Activated B cell treated with CpG ODN at 0.5 μM for 24 hours (primary cell): Measurements from ENCODE around the gene UGT1A10. TPM values are rescaled to one million over a fixed set of nuclear protein-coding genes. Genes with fewer than 3 reads are reported as not detected.

Experiments
- ATAC-seq: fragments of 200-7000 bp; cut with Tn5 transposase; one replicate; pipeline ENCODE4 v1.10.0; 2021; ENCODE audit warnings: low read depth, mild to moderate bottlenecking, moderate library complexity
- CTCF ChIA-PET: fragments of 350-600 bp; sonication (Branson Sonifier 250); formaldehyde crosslinking; loops from one replicate; lab custom pipeline; 2021; ENCODE audit warnings: antibody characterized with exemption; lab: Charles Lee
- POLR2A ChIA-PET: fragments of 350-600 bp; sonication (Branson Sonifier 250); formaldehyde crosslinking; loops from one replicate; lab custom pipeline; 2021; ENCODE audit warnings: antibody characterized with exemption; lab: Charles Lee
- DNase-seq: peaks from one replicate; pipeline ENCODE4 v3.0.0; 2022
- H3K27ac Mint-ChIP-seq: one replicate; pipeline ENCODE4 v1.8.0; 2020; ENCODE audit warnings: mixed read lengths
- H3K27me3 Mint-ChIP-seq: one replicate; pipeline ENCODE4 v1.8.0; 2021; ENCODE audit warnings: mixed read lengths
- H3K36me3 Mint-ChIP-seq: one replicate; pipeline ENCODE4 v1.8.0; 2021; ENCODE audit warnings: low read depth, mixed read lengths
- H3K4me1 Mint-ChIP-seq: one replicate; pipeline ENCODE4 v1.8.0; 2021; ENCODE audit warnings: mixed read lengths
- H3K4me3 Mint-ChIP-seq: one replicate; pipeline ENCODE4 v1.8.0; 2020; ENCODE audit warnings: mild to moderate bottlenecking, mixed read lengths
- H3K9me3 Mint-ChIP-seq: one replicate; pipeline ENCODE4 v1.8.0; 2020; ENCODE audit warnings: mixed read lengths
- CTCF ChIP-seq: fragments of 200-600 bp; IDR thresholded peaks from one replicate; pipeline ENCODE4 v1.8.0; 2022; ENCODE audit warnings: antibody characterized with exemption, mild to moderate bottlenecking
- intact Hi-C: fragments of 100-400 bp; cut with micrococcal nuclease; formaldehyde crosslinking; loops from one replicate; pipeline ENCODE4 v1.15.1; 2024
- total RNA-seq: library from RNA; stranded (reverse); gene quantifications from 2 replicates; pipeline ENCODE4 v1.2.3, GENCODE V29; 2022

The UGT1A10 gene
- total RNA-seq, 1 donor from 2014 or later = not detected

DNA sequence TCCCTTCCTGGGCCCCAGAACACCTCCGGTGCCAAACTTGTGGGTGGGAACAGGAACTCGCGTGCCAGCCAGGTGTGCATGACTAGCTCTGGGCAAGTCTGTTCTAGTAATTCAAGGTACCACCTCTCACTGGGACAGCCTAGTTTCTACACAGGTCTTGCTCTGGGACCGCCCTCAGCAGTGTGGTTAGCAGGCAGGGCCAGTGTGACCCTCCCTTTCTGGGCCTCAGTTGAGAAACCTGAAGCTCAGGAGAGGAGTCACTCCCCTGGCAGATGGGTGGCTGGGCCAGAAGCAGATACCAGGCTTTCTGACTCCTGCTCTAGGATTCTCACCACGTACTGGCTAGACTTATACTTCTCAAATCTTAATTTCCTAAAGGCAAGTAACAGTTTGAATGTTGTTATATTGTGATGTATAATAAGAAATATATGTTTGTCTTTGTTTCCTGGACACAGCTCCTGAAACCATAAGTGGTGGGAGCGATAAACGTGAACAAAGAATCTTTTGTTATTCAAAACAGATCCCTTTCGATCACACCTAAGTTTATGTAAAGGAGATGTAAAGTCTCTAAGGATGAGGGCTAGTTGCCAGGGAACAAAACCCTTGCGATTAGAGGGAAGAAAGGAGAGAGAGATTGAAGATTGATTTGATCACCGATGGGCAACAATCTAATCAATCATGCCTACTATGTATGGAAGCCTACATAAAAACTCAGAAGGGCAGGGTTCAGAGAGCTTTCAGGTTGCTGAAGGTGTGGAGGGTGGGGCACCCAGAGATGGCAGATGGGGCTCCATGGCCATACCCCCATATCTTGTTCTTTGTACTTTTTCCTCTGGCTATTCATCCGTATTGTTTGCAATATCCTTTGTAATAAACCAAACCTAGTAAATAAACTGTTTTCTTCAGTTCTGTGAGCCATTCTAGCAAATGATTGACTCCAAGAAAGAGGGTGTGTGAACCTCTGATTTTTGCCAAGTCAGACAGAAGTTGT, 55.5 kb downstream of the UGT1A10 start:
- Mint-ChIP-seq H3K4me1 (no peaks in the 10 kb centered on the region), H3K36me3 (no peaks in the 10 kb centered on the region), H3K27me3 (peaks cover under 1% of the 10 kb centered on the region), H3K9me3 (no peaks in the 10 kb centered on the region), H3K27ac (no peak overlapping the region), H3K4me3 (no peak overlapping the region)
- ChIA-PET CTCF (no interaction called here), POLR2A (no interaction called here)
- TF ChIP-seq CTCF = no peak
- ATAC-seq = no peak
- intact Hi-C loops = no loop called here
- DNase-seq = no peak

GRCh38 chr2:233692648-233693047, 56.4 kb downstream of the UGT1A10 start, which contains the start of gene UGT1A6:
TSS of gene UGT1A6 (plus strand) at chr2:233692890. CDS start at chr2:233693005, 115 bp downstream.
- Mint-ChIP-seq H3K4me3 (no peak within 1 kb of the TSS), H3K27me3 (peaks cover 5% of the 10 kb centered on the region)

DNA sequence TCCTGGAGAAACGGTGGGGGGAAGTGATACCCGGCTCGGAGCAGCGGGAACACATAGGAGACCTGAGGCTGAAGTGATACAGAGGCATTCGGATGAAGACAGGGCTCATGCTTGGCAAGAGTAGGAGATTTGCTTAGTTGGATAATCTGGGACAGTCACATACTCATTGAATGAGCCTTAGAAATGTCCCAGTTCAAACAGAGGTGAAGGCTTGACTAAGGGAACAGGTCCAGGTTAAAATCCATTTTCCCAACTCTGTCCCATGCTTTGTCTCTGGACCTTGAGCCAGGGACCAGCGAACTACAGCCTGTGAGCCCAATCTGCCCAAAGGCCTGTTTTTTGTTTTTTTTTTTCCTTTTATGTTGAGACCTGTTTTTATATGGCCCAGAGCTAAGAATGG, 57.7 kb downstream of the UGT1A10 start:
- ATAC-seq (no peak), DNase-seq (no peak)
- peaks cover 5% of the 10 kb centered on the region for H3K27me3 Mint-ChIP-seq
- no peak overlapping the region for H3K27ac Mint-ChIP-seq
- POLR2A ChIA-PET = no interaction called here
- H3K4me3 Mint-ChIP-seq = no peak overlapping the region
- CTCF ChIA-PET = no interaction called here
- H3K36me3 Mint-ChIP-seq = no peaks in the 10 kb centered on the region
- intact Hi-C loops = no loop called here
- no peaks in the 10 kb centered on the region for H3K9me3 Mint-ChIP-seq
- H3K4me1 Mint-ChIP-seq = no peaks in the 10 kb centered on the region
- TF ChIP-seq CTCF = no peak

More at GRCh38 chr2:233692648-233693047, 56.4 kb downstream of the UGT1A10 start, which contains the start of gene UGT1A6:
- CTCF ChIA-PET = no interaction called here
- POLR2A ChIA-PET = no interaction called here
- no peak for ATAC-seq
- Mint-ChIP-seq H3K9me3 (no peaks in the 10 kb centered on the region), H3K36me3 (no peaks in the 10 kb centered on the region), H3K4me1 (no peaks in the 10 kb centered on the region), H3K27ac (no peak within 1 kb of the TSS)
- no peak for DNase-seq
- intact Hi-C loops = no loop called here
- TF ChIP-seq CTCF = no peak

DNA sequence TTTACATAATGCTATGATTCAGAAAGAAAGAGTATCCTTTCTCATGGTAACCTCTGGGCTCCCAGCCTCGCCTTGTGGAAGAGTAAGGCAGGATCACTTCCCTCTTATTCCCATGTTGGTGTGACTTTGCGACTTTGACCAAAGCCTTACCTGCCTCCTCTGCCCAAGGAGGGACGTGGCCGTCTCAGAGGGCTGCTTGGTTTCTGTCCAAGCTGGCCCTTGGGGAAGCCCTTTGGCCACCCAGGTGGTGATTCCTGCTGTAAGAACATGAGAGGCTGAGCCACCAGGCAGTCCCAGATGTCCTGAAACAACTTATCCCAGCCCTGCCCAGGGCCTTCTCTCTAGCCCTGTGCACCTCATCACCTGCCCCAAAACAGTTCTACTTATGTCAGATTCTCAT, 62.5 kb downstream of the UGT1A10 start:
- Mint-ChIP-seq H3K27me3 (peaks cover 5% of the 10 kb centered on the region), H3K4me1 (no peaks in the 10 kb centered on the region), H3K9me3 (no peaks in the 10 kb centered on the region), H3K36me3 (no peaks in the 10 kb centered on the region), H3K27ac (no peak overlapping the region), H3K4me3 (no peak overlapping the region)
- ChIA-PET CTCF (interaction anchor here (0.7 kb wide), 1 partner anchor 13 kb away, joined by 3 read pairs; no protein-coding TSS in a partner anchor), POLR2A (no interaction called here)
- DNase-seq (no peak), ATAC-seq (no peak)
- intact Hi-C loops = no loop called here
- TF ChIP-seq CTCF = no peak

GRCh38 chr2:233699424-233700027, 63.3 kb downstream of the UGT1A10 start:
- TF ChIP-seq CTCF = no peak

More at GRCh38 chr2:233699424-233700027, 63.3 kb downstream of the UGT1A10 start:
- Mint-ChIP-seq H3K9me3 (peaks cover 3% of the 10 kb centered on the region), H3K4me3 (no peak overlapping the region), H3K27me3 (peaks cover 5% of the 10 kb centered on the region), H3K4me1 (no peaks in the 10 kb centered on the region), H3K36me3 (no peaks in the 10 kb centered on the region), H3K27ac (no peak overlapping the region)
- DNase-seq (no peak), ATAC-seq (no peak)
- intact Hi-C loops = loop anchor here (10.0 kb wide), 1 partner anchor 145 kb away; no protein-coding TSS in a partner anchor
- ChIA-PET CTCF (no interaction called here), POLR2A (no interaction called here)
